Measurements from ENCODE around the gene TXLNA.

TXLNA gene

GRCh38 chr1:32186077-32186476, 6.6 kb downstream of the TXLNA start:
- DNase-seq = no peak

- no peak for DNase-seq
Observed at GRCh38 chr1:32186491-32186890, 7.0 kb downstream of the TXLNA start.

DNA sequence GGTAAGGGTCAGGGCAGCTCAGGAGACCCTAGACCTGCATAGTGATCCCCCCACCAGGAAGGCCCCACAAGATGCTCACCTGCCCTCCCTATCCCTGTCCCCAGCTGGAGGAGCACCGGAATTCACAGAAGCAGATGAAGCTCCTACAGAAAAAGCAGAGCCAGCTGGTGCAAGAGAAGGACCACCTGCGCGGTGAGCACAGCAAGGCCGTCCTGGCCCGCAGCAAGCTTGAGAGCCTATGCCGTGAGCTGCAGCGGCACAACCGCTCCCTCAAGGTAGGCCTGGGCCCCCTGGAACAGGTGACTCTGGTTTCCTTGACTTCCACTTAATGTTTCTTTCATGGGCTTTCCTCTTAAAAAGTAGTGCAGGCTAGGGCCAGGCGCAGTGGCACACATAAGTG, 8.4 kb downstream of the TXLNA start:
- no peak for DNase-seq

GRCh38 chr1:32192220-32192948, 12.9 kb downstream of the TXLNA start:
- no peak for DNase-seq

GRCh38 chr1:32194984-32195383, 15.5 kb downstream of the TXLNA start:
- DNase-seq = no peak

DNA sequence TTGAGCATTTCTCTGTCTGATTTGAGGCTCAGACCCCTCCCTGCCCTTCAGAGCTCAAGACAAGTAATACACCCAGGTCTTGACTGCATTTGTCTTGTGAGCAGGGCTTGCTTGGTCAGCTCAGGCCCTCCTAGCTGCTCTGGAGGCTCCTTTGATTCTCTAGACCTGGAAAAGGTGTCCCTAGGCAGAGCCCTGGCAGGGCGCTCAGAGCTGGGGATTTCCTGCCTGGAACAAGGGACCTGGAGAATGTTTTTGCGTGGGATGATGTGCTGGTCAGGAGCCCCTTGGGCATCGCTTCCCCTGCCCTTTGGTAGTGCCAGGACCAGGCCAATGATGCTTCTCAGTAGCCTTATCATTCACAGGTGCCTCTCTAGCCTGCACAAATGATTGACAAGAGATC, 16.1 kb downstream of the TXLNA start:
- DNase-seq = no peak

DNA sequence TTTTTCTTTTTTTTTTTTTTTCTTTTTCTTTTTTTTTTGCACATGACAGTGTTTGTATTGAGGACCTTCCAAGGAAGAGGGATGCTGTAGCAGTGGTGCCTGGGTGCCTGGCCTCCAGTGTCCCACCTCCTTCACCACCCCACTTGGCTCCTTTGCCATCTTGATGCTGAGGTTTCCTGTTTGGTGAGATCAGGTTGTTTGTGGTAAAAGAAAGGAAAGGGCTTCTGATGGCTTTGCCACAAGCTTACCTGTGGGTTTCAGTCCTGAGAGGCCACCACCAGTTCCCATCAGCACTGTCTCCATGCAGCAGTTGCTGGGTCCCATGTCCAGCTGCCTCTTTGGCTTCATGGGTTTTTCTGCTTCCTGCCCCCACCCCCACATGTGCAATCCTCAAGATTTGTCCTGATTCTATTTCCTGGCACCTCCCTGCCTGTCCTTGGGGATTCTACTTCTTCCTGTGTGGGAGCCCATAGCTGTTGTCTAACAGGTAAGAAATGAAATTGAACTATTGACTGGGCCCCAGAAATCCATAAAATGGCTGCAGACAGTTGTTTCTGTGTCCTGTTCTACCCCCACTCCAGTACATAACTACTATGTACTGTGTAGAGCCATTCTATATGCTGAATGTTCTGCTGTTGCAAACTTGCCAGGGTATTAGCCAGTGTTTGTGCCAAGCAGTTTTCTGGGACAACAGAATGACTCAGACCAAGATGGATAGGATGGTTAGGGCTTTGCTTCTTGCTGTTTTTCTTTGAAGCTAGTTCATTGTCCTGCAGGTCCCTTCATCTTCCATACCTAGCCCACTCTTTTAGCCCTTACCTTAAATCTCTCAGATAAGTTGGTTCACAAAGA, 16.7 kb downstream of the TXLNA start:
- no peak for DNase-seq

- DNase-seq = no peak
Observed at GRCh38 chr1:32197074-32197473, 17.6 kb downstream of the TXLNA start.

DNA sequence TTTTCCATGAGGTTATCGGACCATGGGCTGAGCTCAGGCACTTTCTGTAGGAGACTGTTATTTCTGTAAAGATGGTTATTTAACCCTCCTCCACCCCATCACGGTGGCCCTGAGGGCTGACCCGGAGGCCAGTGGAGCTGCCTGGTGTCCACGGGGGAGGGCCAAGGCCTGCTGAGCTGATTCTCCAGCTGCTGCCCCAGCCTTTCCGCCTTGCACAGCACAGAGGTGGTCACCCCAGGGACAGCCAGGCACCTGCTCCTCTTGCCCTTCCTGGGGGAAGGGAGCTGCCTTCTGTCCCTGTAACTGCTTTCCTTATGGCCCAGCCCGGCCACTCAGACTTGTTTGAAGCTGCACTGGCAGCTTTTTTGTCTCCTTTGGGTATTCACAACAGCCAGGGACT, 18.4 kb downstream of the TXLNA start:
- no peak for DNase-seq

DNA sequence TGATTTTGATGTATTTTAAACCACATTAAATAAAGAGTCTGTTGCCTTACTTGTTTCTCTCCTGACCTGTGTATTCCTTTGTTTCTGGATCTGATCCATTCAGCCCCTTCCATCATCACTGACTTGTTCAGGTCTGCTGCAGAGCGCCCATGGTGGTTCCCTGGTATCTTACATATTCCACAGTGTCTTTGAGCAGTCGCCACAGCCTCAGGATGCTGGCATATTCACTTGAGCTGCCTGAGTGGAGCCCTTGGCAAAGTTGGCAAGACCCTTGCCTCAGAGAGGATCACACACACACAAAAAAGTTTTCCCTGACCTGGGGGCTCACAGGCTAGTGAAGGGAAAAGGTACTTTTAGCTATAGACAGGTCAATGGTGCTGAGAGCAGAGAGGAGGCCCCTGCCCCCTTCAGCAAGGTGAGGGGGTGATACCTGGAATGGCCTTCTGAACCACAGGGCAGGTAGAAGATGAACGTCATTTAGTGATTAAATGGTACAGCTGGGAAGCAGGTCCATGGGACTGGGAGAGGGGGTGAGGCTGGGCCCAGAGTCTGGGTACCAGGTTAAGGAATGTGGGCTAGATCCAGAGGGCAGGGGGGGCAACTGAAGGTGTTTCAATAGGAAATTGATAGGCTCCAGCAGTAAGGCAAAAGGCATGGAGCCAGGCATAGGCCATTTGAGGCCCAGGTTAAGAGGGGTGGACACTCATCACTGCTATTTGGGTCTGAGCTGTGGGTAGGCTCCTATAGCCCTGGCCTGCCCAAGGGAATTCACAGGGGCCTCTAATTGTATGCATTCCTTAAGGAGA, 19.0 kb downstream of the TXLNA start:
- no peak for DNase-seq

DNA sequence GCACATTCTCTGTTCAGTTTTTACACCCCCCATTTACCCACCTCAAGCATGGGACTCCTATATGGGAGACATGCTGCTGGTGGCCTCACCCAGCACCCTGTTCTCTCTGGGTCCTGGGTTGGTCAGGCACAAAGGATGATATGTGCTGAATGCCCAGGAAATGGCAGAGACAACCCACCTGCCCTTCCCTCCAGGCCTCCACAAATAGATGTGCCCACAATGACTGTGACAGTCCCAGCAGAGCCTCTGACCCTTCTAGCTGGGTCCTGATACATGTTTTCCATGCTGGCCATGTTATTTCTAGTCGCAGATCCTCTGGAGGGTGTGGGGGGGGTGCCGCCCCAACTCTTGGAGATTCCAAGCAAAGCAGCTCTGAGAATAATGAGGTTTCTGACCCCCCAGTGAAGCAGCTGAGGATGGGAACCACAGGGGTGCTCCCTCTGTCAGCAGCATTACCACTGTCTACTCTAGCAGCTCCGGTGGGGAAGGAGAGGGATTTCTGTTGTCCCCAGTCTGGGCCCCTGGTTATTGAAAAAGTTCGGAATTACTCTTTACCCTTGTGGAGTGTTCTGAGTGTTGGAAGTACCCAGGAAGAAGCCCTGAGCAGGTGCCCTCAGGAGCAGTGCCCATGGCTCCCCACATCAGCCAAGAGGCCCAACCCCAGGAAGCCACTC, 19.7 kb downstream of the TXLNA start:
- DNase-seq = no peak

GRCh38 chr1:32199717-32200072, 20.2 kb downstream of the TXLNA start:
- DNase-seq = no peak

- peak; percentile 67 for DNase-seq
Observed at GRCh38 chr1:32200226-32201010, 20.9 kb downstream of the TXLNA start, which contains the start of gene CCDC28B. Gene CCDC28B (plus strand): TSS chr1:32200595. CDS start chr1:32201936, 1,341 bp downstream.

DNA sequence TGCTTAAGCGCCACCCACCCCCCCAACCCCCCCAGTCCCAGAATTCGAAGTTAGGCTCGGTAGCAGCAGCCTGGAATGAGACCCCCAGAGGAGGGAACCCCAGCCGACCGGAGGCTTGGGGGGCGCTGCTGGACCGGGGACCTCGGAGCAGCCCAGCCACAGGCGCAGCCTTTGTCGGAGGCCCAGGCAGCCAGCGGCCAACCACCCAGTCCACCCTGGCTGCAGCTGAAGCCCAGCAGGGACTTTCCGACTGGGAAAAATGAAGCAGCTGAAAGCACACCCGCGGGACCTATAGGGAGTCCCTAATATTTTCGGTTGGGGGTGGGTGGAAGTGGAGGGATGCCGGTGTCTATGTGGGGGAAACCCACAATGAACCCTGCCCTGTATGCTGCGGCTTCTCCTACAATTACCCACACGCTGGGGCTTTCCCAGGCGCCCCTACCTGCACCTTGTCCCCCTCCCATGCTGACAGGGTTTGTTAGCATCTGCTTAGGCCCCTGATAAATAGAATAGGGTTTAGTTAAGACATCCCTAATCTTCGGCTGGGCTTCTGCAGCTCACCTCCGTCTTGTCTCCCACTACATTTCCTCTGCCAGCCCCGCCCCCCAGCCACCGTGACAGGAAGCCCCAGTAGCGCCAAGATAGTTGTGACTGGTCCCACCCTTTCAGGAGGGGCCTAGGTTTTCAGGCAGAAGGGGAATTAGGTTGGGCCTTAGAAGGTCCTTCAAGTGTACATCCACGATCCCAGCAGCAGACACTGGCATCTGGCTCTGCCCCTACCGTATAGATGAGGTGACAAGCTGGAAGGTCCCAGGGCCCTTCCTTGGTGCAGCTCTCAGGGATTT, 21.8 kb downstream of the TXLNA start:
- DNase-seq = peak; percentile 95

- no peak for DNase-seq
Observed at GRCh38 chr1:32204943-32205361, 25.5 kb downstream of the TXLNA start.

GRCh38 chr1:32205401-32206370, 26.2 kb downstream of the TXLNA start, which contains the start of gene IQCC:
Gene IQCC (plus strand): TSS chr1:32205671. CDS start chr1:32205682, 11 bp downstream.
- peak; percentile 93 for DNase-seq

- DNase-seq = no peak
Observed at GRCh38 chr1:32208469-32208868, 29.0 kb downstream of the TXLNA start.

- peak; percentile 88 for DNase-seq
Observed at GRCh38 chr1:32208891-32209328, 29.4 kb downstream of the TXLNA start, which contains the start of gene DCDC2B. Gene DCDC2B (plus strand): TSS chr1:32209089. CDS start chr1:32209094, 5 bp downstream.

All from hematopoietic multipotent progenitor cell treated with erythropoietin and hydrocortisone succinate and interleukin-3 and kit ligand, for 6 days (in vitro differentiated cells).